Activated T-cell treated with anti-CD3 and anti-CD28 coated beads for 1 hour (primary cell): ENCODE results near the gene TMIE.
"Not testable (repeated sequence)": the region's sequence is repeated elsewhere in the genome, so short reads cannot be mapped to it uniquely, and the experiment has no call there.

ENCODE experiments used
- DNase-seq: peaks from one replicate; pipeline ENCODE4 v3.0.0-alpha.2; 2020; ENCODE audit warnings: low read depth

Gene TMIE

DNA sequence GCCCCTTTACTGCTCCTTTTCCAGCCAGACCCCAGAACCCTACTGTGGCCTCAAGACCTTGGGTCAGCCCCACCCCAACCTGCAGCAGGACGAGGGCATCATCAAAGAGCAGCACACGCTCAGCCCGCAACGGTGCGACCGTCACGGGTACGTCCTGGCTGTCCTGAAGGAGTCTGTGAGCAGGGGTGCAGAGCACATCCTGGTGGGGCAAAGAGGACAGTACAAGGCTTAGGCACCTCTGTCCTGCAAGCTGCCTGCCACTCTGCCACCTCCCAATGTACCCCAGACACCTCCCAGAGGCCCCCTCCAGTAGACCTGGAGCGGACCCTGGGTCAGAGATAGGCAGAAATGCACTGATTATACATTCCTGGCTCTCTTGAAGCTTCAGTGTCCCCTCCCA is 15.7 kb upstream of the TMIE start:
- DNase-seq, result no peak

DNA sequence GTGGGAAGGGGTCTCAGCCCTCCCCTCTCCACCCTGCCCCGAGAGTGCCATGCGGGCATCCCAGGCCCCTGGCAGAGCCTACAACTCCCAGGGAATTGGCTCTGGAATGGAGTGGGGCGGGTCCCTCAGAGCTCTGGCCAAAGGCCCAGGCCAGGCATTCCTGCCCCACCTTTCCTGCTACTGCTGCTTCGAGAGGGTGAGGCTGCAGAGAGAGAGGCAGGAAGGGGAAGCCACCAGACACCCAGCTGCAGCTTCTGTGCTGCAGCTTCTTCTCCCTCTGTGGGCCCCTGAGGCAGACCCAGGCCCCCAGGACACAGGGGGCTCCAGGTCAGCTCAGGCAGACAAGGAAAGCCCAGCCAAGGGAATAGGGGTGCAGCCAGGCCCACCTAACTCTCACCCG is 10.4 kb upstream of the TMIE start:
- no peak for DNase-seq

DNA sequence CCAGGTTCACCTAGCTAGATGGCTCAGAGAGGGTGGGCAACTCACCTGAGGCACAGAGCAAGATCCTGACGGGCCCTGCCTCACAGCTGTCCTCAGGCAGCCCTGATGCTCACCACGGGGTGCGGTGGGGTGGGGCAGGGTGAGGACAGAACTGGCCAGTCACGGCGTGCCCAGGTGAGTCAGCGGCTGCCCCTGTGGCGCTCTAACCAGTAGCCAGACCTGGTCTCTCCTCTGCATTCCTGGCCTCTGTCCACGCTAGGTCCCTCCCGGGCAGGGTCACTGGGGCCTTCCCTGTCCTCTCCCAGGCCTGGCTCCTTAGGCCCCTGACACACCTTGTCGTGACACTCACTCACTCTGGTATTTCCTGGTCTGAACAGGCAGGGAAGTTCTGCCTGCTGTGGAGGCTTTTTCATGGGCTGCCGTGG is 8.6 kb upstream of the TMIE start:
- DNase-seq, result no peak

DNA sequence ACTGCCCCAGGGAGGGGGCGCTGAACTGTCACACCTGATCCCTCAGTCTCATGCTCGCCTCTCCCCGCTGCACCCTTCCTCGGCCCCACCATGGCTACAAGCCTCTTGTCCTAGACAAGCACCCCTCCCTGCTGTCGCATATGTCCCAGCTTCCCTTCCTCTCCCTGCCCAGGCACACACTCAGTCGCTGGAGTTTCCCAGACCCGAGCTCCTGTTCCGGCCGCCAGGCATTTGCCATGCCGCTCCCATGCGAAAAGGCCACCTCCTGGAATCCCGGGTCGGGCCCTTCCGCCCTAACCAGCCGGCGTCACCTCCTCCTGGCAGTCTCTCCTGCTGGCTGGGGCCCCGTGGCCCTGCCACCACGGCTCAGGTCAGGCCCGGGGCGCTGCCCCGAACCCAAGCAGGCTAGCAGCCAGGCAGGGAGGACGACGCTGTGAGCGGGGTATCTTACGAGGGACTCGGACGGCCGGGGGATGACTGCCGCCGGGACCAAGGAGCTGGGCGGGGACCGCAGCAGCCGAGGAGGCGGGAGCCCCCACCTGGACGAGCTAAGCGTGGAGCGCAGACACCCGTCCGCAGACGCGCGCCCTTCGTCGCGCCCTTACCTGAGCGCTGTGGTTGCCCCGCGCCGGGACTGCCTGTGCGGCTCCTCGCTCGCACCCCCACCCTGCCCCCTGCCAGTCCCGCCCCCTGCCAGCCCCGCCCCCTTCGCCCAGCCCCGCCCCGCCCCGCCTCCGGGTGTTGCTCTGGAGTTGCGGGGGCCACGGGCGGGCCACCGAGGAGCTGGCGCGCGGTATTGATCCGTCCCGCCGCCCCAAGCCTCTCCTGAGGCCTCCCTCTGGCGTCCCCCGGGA is 7.9 kb upstream of the TMIE start, which contains the start of gene ALS2CL:
Gene ALS2CL (minus strand): TSS at position 642 of the 854 bp plus-strand sequence. CDS start 4,239 bp downstream, outside the sequence.
- DNase-seq, result peak; percentile 61

DNA sequence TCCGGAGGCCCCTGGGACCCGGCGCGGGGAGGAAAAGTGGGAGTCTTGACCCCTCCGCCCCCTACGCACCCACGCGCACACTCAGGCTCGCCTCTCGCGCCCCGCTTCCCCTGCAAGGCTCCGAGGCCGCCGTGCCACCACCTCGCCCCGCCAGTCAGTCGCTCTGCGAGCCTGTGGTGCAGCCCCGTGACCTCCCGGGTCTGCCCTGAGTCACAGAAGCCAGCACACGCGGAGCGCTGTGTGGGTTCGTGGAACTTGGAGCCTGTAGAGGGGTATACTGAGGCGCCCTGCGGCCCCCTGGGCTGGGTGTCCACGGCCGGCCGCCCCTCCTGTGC is 7.3 kb upstream of the TMIE start:
- DNase-seq, result peak; percentile 46

DNA sequence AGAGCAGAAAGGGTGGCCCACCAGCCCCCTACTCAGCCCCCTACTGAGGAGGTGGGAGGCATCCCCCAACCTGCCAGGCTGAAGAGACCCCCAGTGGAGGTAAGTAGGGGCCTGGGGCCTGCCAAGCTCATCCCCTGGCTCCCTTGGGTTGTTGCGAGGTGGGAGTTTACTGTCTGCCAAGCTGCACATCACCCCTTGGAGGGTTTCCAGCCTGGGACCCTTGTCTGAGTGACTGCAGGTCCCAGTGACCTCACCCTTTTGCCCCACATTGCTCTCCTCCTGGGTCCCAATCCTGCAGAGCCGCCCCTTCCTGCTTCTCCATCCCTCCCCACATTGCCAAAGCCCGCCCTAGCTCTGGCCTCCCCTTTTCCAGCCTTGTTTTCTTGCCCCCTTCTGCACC is 6.7 kb upstream of the TMIE start:
- DNase-seq, result no peak

DNA sequence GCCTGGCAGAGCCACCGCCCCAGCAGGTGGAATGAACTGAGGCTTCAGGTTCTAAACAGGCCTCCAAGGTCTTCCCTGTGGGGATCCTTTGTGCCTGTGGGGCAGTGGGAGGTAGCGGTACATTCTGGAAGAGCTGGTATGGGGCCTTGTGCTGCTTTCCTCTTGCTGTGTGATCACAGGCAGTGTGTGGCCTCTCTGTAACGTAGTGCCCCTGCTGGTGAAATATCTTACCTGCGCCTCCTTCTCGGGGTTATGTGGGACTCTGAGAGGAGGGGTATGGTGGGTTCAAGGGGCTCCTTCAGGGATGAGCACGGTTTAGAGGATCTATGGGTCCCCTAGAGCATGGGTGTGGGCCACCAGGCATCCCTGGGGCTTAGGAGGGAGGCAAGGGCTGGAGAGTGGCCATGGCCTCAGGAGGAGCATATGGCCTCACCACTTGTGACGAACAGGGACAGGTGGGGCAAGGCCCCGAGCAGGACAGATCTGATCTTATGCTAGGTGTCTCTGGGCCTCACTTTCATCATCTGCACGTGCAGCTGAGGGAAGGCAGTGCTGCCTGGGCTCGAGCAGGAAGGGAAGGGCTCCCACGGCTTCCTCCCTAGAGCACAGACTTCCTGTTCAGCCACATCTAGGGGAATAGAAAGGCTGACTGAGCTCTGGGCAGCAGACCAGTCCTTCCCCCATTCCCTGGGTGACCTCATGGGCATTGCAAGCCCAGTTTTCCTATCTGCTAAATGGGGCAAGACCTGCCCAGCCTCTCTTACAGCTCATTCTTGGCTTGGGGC is 5.8 kb upstream of the TMIE start:
- peak; percentile 26 for DNase-seq

DNA sequence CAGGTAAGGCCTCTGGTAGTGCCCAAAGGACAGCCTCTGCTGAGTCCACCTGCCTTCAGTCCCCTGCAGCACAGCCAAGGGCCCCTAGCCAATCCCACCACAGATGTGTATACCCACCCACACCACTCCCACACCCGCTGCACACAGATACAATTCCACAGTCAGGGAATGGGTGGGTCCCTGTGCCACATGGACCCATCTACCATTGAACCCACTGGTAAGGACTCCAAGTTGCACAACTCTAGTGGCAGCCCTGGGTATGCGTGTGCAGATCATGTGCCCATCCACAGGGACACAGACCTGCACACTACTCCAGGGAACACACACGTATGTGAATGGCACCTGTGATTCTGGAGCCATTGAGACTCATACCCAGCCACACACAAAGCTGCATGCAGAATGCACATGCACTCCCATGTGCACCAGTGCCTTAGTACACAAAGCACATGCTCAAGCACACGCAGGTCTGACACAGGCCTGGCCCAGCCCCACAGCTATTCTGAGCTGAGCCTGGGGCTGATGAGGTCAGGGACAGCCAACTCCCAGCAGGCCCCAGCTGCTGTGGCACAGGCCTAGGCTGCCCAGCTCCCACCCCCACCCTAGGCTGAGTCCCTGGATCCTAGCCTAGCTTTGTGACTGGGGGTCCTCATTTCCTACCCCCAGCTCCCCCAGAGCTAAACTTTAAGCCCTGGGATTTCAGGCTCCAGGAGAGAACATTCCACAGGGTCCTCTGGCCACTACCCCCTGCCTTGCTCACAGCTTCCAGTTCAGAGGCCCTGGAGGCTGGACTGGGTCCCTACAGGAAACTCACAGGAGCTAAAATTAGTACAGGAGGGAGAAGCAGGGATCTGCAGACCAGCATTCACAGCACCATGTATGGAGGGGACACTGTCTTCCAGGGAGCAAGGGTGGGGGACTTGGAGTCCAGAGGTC is 5.0 kb upstream of the TMIE start:
- no peak for DNase-seq

DNA sequence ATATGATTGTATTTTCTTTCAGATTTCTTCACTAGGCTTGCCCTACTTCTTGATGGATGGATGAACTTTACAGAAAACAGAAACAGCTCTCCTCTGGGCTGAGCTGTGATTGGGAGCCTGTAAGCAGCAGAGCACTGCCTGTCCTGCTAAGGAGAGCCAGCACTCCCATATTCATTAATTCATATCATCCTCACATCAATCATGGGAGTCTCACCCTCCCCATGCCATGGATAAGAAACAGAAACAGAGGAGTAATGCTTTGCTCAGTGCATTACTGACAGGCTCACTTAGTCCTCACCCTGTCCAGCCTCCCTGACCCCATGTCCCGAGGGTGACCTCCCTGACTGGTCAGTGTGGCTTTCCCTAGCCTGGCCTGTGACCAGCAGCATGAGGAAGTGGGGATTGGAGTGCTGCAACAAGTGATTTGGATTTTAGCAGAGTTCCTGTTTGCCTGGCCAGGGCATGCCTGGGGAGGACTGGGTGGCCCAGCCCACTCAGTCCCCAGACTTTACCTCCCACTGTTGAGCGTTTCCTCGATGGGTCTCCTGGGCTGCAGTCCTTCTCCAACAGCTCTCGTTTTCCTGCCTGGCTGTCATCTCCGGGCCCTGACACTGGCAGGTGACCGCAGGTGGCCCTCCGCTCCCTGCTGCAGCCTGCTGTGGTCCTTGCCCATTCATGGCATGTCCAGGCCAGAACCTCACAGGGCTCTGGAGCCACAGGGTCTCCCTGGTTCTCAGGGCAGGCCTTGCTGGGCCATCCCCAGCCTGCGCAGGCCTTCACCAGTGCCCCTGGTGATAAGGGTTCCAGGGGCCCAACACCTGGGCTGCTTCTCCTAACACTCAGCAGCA is 1.3 kb upstream of the TMIE start:
- DNase-seq, result no peak

DNA sequence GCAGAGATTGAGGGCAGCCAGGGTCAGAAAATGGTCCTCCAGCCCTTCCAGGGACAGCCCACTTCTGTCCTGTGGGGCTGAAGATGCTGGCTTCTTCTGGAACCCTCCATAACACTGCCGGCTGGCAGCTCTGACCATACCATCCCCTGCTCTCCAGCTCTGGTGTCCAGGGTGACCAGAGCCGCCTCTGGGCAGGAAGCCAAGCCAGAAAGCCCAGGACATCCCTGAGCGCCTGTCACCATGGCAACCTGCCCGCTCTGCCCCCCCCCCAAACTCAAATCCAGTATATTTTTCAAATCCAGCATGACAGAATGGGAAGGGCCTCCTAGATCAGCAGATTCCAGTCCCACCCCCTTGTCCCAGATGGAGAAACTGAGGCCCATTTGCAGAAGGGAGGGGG is 420 bp upstream of the TMIE start:
- DNase-seq, result no peak

DNA sequence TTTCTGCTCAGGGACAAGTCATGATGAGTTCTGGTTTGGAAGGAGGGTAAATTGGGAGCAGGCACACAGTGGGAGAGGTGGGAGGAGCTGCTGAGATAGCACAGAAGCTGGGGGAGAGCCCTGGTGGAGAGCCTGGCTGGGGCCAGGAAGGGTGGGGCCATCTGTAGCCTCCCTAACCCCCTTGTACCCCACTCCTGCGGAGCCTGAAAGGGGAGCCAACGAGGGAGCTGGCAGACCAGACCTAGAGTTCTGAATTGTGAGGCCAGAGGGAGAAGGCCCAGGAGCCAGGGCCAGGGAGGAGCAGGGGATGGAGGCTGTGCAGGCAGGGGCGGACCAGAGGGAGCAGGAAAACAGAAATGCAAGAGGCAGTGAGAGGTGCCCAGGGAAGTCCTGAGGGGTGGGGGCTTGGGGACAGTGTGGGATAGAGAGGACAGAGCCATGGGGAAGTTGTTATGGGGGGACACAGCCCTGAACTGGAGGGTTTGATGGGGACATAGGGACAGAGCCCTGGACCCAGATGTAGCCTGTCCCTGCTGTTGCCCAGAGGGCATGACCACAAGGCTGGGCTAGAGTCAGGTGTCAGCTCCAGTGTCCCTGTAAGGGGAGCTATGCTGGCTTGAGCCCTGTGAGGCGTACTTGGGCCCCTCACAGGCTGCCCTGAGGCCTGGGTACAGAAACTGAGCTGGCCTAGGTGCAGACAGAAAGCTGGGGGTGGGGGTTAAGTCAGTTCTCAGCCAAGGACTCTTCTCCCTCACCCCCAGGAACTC is 1.2 kb downstream of the TMIE start:
- DNase-seq, result no peak

DNA sequence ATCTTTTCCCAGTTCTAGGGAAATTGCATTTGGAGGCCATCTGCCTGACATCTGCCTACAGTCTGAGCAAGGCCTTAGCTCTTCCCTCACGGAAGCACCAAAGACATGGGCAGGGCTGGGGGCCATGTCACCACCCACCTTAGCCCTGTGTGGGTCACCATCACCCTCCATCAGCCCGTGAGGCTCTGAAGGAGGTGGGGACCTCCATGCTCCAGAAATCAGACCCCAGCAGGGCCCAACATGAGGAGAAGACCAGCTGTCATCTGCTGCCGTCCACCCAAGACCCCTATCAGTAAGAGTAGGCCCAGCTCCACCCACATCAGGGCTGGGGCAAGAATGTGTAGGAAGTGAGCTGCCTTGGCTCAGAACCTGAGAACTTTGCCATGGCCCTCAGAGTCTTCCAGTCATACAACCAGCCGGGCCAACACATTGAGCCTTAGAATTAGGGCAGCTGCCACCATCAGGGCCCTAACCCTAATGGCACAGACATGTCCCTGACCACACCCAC is 1.9 kb downstream of the TMIE start:
- DNase-seq, result no peak

DNA sequence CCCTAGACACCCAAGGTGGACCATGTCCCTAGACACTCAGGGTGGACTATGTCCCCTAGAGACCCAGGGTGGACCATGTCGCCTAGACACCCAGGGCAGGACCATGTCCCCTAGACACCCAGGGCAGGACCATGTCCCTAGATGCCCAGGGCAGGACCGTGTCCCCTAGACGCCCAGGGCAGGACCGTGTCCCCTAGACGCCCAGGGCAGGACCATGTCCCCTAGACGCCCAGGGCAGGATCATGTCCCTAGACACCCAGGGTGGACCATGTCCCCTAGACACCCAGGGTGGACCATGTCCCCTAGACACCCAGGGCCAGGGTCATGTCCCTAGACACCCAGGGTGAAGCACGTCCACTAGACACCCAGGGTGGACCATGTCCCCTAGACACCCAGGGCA is 3.2 kb downstream of the TMIE start:
- DNase-seq, result not testable (repeated sequence)

DNA sequence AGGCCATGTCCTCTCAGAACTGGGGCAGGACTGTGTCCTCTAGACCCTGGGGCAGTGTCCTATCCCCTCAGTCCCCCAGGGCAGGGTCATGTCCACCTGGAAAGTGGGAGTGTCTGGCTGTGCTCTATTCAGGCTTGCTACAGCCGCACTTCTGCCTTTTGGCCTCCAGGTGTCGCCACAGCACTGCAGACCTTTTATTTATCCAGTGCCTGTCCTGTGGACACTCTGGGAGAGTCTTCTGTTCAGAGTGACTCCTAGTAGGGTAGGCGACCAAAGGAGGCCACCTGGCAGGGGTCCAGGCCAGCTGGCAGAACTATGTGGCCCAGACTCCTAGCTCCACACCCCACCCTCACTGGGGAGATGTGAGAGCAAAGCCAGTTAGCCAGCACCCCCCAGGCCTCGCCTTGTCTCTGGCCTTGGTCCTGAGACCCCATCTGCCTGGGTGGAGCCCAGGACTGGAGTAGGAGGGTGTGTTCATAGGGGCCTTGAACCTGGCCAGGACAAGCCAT is 3.9 kb downstream of the TMIE start:
- peak; percentile 53 for DNase-seq

DNA sequence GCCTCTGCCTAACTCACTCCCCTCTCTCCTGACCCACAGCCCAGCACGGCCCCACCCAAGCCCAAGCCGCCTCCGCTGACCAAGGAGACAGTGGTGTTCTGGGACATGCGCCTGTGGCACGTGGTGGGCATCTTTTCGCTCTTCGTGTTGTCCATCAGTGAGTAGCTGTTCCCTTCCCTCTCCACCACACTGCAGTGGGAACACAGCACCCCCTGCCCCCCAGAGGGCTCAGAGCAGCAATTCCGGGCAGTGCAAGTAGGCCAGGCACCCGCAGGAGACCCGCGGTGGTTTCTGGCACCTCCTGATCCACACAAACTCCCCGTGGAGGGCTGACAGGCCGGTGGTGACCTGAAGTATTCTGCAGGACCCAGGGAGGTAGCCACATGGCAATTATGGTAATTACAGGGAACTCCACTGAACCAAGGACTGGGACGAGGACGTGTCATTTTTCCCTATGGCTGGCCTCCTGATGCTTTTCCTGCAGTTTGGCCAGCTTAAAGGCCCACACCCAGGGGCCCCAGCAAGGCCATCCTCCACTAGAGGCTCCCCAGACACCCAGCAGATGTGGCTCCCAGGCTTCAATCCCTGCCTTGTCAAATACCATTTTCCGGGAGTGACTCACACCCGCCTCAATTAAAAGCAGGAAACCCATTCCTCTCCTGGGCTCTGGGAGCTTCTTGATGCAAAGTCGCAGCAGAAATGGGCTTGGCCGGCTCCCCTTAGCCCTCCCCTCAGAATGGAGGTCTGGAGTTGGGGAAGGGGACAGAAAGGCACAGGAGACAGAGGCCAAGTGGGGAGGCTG is 4.8 kb downstream of the TMIE start:
- DNase-seq, result no peak

DNA sequence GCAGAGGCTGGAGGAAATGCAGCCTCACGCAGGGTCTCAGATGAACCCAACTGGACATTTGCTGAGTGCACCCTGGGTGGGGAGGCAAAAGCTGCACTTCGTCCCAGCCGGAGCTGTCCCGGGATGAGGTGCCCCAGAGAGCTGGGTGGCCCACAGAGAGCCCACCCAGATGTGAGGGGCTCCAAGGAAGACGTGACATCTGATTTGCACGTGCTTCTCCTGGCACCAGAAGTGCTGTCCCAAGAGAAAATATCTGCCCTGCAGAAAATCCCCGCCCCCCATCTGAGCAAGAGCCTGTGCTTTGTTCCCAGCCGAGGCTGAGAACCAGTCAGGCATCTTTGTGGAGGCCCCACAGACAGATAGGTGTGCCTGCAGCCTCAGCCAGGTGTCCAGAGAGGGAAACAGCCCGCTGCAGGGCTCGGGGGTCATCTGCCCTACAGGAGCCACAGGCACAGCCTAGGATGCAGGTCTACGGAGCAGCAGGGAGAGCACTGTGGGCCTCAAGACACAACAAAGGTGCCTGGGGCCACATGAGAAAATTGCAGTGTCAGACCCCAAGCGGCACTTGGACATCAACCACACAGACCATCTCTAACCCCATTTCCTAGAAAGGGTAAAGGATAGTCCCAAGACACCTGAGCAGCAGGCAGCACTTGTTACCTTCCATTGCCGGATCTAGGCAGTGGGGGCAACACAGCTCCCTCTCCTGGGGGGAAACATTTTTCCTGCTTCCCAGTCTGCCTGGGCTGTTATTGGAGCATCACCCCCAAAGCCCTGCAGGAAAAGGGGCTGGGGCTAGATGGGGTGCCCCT is 5.8 kb downstream of the TMIE start:
- no peak for DNase-seq

DNA sequence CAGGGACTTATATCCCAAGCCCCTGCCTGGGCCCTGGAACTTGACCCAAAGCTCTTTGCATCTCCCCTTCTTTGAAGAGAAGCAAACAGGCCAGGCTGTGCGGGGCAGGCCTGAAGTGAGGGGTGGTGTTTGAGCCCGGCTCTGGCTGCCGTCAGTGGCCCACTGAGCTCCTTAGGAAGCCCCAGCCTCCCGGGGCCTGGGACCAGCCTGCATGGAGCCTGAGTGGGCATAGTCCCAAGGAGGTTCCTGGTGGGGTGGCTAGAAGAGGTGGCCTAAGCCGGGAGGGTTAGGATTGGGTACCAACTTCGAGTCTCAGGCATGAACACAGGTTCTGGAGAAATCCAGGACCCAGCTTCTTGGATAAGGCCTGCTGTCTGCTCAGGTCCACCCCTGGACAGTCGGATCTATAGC is 6.4 kb downstream of the TMIE start:
- DNase-seq, result no peak

DNA sequence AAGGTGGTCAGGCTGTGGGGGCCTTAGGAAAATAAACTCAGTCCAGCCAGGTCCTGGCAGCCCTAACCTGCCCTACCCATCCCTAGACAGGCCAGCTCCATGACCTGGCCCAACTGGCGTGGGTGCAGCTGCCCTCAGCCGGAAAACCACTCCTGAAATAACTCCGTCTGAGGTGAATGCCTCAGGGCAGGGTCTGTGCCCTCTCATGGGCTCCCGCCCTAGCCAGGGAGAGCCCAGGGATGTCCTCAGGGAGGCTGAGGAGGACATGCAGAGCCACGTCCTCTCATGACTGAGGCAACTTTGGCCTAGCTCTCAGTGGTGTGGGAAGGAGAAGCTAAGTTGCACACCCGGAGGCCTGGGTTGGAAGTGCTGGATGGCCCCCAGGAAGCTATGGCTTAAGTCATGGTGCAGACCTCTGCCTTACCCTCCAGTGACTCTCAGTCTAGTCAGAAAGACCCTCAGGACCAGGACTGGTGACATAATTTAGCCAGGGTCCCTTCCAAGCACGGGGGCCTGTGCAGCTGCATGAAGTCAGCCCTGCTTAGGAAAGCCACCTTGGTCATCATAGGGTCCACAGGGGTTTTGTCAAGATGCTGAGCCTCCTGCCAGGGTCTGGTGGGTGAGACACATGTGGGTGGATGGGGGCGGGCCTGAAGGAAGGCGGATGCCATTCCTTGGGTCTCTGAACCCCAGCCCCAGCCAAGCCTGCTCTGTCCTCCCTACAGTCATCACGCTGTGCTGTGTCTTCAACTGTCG is 7.4 kb downstream of the TMIE start:
- DNase-seq, result no peak
